AG09309 (cell line): ENCODE data around the gene MED19.
A peak's percentile ranks its signal among the peaks of the same experiment; 100 is the strongest.
"Not testable (repeated sequence)": the region's sequence is repeated elsewhere in the genome, so short reads cannot be mapped to it uniquely, and the experiment has no call there.

Experiments used
- DNase-seq: peaks from one replicate; pipeline ENCODE4 v3.0.0-alpha.2; 2010; ENCODE audit warnings: low read depth
- H3K4me3 ChIP-seq: 2 replicates; pipeline ENCODE4 v1.5.1; 2011; ENCODE audit warnings: mild to moderate bottlenecking, low read depth, low read length, moderate library complexity; ENCODE audit not compliant: control insufficient read depth
- TF ChIP-seq, protein P1 (sequence below): IDR thresholded peaks from 2 replicates; pipeline ENCODE4 v1.5.1; 2011; ENCODE audit warnings: mild to moderate bottlenecking, low read depth, low read length, inconsistent platforms; ENCODE audit not compliant: insufficient read depth, control insufficient read depth; ENCODE audit errors: missing control alignments

The MED19 gene

GRCh38 chr11:57729479-57729878 lies 17.5 kb upstream of the MED19 start:
- H3K4me3 ChIP-seq = no peak overlapping the region
- no peak for DNase-seq
- TF ChIP-seq, protein P1, sequence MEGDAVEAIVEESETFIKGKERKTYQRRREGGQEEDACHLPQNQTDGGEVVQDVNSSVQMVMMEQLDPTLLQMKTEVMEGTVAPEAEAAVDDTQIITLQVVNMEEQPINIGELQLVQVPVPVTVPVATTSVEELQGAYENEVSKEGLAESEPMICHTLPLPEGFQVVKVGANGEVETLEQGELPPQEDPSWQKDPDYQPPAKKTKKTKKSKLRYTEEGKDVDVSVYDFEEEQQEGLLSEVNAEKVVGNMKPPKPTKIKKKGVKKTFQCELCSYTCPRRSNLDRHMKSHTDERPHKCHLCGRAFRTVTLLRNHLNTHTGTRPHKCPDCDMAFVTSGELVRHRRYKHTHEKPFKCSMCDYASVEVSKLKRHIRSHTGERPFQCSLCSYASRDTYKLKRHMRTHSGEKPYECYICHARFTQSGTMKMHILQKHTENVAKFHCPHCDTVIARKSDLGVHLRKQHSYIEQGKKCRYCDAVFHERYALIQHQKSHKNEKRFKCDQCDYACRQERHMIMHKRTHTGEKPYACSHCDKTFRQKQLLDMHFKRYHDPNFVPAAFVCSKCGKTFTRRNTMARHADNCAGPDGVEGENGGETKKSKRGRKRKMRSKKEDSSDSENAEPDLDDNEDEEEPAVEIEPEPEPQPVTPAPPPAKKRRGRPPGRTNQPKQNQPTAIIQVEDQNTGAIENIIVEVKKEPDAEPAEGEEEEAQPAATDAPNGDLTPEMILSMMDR = no peak

DNA sequence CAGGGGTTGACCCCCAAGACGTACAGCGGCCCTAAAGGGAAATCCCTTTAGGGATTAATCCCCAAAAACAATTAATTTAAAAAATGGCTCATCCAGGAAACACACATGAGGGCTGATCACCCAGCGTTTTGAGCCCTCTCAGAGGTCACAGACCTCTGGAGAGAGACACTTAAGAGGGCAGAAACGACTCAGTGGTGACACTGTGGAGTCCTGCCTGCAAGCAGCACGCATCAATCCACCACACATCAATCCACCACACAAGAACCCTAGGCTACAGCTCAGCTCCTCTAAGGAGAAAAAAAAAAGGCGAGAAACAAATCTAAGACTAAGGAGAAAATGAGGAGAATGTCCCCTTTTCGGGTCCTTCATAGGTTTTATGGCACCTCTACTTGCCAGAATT lies 16.8 kb upstream of the MED19 start:
- no peak for DNase-seq
- H3K4me3 ChIP-seq = no peak overlapping the region
- TF ChIP-seq, protein P1 = no peak

DNA sequence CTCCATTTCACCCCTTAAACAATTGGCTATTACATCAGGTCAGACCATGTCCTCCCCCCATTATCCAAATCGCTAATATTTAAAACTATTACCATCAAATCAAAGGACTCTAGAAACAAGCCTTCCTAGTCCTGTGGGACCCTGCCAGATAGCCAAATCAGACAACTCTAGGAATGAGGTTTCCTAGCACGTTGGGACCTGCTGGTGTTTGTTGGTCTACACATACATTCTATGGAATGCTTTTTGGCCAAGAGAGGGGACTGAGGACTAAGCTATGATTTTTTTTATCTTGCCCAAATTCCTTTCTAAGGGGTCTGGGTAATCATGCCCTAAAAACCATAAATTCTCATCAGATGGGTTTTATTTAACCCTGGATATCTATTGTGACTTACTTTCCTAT lies 15.2 kb upstream of the MED19 start:
- no peak overlapping the region for H3K4me3 ChIP-seq
- TF ChIP-seq, protein P1 = no peak
- DNase-seq = no peak

DNA sequence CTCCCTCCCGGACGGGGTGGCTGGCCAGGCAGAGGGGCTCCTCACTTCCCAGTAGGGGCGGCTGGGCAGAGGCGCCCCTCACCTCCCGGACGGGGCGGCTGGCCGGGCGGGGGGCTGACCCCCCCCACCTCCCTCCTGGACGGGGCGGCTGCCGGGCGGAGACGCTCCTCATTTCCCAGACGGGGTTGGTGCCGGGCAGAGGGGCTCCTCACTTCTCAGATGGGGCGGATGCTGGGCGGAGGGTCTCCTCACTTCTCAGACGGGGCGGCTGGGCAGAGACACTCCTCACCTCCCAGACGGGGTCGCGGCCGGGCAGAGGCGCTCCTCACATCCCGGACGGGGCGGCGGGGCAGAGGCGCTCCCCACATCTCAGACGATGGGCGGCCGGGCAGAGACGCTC lies 4.7 kb upstream of the MED19 start:
- DNase-seq, H3K4me3 ChIP-seq: not testable (repeated sequence)

DNA sequence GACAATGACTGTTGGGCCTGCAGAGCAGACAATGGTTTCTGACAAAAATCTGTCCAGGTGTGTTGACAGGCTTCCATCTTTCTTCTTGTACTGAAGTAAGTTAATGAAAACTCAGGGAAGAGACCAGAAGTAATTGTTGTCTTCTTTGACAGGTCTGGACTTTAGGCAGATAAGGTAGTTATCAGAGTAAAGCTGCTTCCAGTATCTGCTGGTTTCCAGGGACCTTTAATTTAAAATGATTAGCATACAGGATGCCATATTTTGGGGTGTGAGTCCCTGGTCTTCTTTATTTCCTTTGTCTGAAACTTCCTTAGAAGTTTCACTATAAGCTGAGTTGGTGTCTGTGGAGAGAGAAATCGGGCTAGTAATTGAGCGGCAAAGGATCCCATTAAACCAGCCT lies 1.8 kb upstream of the MED19 start:
- no peak for DNase-seq
- TF ChIP-seq, protein P1 = no peak
- H3K4me3 ChIP-seq = peak overlapping the region; percentile 92

GRCh38 chr11:57712256-57713150 lies 488 bp upstream of the MED19 start, which contains the start of gene TMX2:
TMX2 (plus strand) TSS chr11:57712593; CDS start chr11:57712619, 26 bp downstream.
- DNase-seq = peak; percentile 100
- peak within 1 kb of the TSS; percentile 92 for H3K4me3 ChIP-seq
- TF ChIP-seq, protein P1 = no peak

DNA sequence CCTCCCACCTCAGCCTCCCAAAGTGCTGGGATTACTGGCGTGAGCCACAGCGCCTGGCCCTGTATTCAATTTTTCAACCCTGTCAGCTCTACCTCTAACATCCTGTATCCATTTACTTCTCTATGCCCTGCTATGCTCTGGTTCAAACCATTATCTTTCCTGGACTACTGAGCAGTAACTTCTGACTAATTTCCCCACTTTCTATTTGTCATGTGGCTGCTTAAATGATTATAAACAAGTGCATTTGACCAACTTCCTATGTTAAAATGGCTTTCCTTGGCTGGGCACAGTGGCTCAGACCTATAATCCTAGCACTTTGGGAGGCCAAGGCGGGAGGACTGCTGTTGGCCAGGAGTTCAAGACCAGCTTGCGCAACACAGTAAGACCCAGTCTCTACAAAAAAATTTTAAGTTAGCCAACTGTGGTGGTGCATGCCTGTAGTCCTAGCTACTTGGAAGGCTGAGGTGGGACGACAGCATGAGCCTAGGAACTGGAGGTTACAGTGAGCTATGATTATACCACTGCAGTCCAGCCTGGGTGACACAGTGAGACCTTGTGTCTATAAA lies 2.1 kb downstream of the MED19 start:
- no peak overlapping the region for H3K4me3 ChIP-seq
- TF ChIP-seq, protein P1 = no peak
- DNase-seq = no peak

DNA sequence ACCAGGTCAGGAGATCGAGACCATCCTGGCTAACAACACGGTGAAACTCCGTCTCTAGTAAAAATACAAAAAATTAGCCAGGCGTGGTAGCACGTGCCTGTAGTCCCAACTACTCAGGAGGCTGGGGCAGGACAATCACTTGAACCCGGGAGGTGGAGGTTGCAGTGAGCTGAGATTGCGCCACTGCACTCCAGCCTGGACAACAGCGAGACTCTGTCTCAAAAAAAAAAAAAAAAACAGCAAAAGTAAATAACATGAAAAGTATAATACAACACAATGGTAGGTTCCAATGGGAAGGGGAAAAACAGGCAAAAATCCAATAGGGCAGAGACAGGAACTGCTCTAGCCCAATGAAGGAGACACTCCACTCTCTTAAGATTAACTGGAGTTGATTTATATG lies 6.6 kb downstream of the MED19 start:
- H3K4me3 ChIP-seq, DNase-seq: not testable (repeated sequence)
